ENCODE results near the gene RARRES1.
A peak's percentile ranks its signal among the peaks of the same experiment; 100 is the strongest.

The RARRES1 gene

GRCh38 chr3:158717576-158717975 is 14.7 kb downstream of the RARRES1 start (continued):
- TF ChIP-seq PRDM4 (tag by site-specific recombination; IDR thresholded peaks at IDR 0.05) (no peak), ZNF266 (tag by site-specific recombination; IDR thresholded peaks at IDR 0.05; ENCODE audit: low read depth) (no peak), ZSCAN5A (tag by site-specific recombination; IDR thresholded peaks at IDR 0.05) (no peak), ZNF843 (tag by site-specific recombination; IDR thresholded peaks at IDR 0.05) (no peak), ZNF596 (tag by site-specific recombination; IDR thresholded peaks at IDR 0.05) (no peak), ZNF488 (tag by site-specific recombination; IDR thresholded peaks at IDR 0.05) (no peak)

GRCh38 chr3:158713094-158713499 is 19.2 kb downstream of the RARRES1 start:
- Histone ChIP-seq H3K4me3 (ENCODE audit: low read depth, low read length) (no peak overlapping the region), H3K9me3 (ENCODE audit: control insufficient read depth, insufficient read depth, low read depth, low read length) (no peaks in the 10 kb centered on the region), H3K36me3 (ENCODE audit: control insufficient read depth in 2 of 2, insufficient read depth in 1 of 2, low read length in 2 of 2) (peaks cover 0 to 14% of the 10 kb centered on the region in 2 experiments; a peak in 2 of 3 replicates), H3K4me1 (ENCODE audit: control insufficient read depth, insufficient read depth, low read length) (no peaks in the 10 kb centered on the region; the same call in 1 of the 2 replicates), H3K27ac (ENCODE audit: extremely low read depth, low read depth, low read length) (no peak overlapping the region)
- ChIA-PET POLR2A (no interaction called here), CTCF (interaction anchor here (0.5 kb wide), 1 partner anchor 790 kb away, joined by 4 read pairs; no protein-coding TSS in a partner anchor)
- TF ChIP-seq TRIM28 (IDR thresholded peaks at IDR 0.05; ENCODE audit: borderline replicate concordance, low read length) (no peak), ZEB2 (tag by site-specific recombination; IDR thresholded peaks at IDR 0.05) (peak; percentile 32; the same call in 1 of the 2 replicates), ZNF629 (tag by site-specific recombination; IDR thresholded peaks at IDR 0.05) (peak; percentile 42; the same call in 1 of the 2 replicates), ZNF660 (tag by site-specific recombination; IDR thresholded peaks at IDR 0.05) (0 out of 2 replicates have a peak, but pooled peaks have one; percentile 32), REST (tag by site-specific recombination; IDR thresholded peaks at IDR 0.05) (no peak), ZIC2 (tag by site-specific recombination; IDR thresholded peaks at IDR 0.05) (peak; percentile 61)

- H3K27ac ChIP-seq (ENCODE audit: extremely low read depth, low read depth, low read length): no peak overlapping the region
- H3K36me3 ChIP-seq (ENCODE audit: control insufficient read depth in 2 of 2, insufficient read depth in 1 of 2, low read length in 2 of 2): peaks cover 0 to 20% of the 10 kb centered on the region in 2 experiments; a peak in 2 of 3 replicates
- CTCF ChIA-PET: interaction anchor here (0.6 kb wide), 1 partner anchor 44 kb away, joined by 4 read pairs; no protein-coding TSS in a partner anchor
- H3K4me3 ChIP-seq (ENCODE audit: low read depth, low read length): no peak overlapping the region
- POLR2A ChIA-PET: no interaction called here
- H3K9me3 ChIP-seq (ENCODE audit: control insufficient read depth, insufficient read depth, low read depth, low read length): no peaks in the 10 kb centered on the region
- no peak for TF ChIP-seq ZSCAN5A (tag by site-specific recombination; IDR thresholded peaks at IDR 0.05)
- TF ChIP-seq ZBTB49 (tag by site-specific recombination; IDR thresholded peaks at IDR 0.05; ENCODE audit: low read depth): no peak
- TF ChIP-seq ZNF747 (tag by site-specific recombination; IDR thresholded peaks at IDR 0.05): no peak
- TF ChIP-seq ZNF677 (tag by site-specific recombination; IDR thresholded peaks at IDR 0.05): no peak
- TF ChIP-seq CTCF (tag by site-specific recombination; IDR thresholded peaks at IDR 0.05): no peak
- no peak for TF ChIP-seq ZNF214 (tag by site-specific recombination; IDR thresholded peaks at IDR 0.05; ENCODE audit: borderline replicate concordance)
- TF ChIP-seq ZNF549 (tag by site-specific recombination; IDR thresholded peaks at IDR 0.05): no peak
- TF ChIP-seq ZNF658 (tag by site-specific recombination; IDR thresholded peaks at IDR 0.05): no peak
- H3K4me1 ChIP-seq (ENCODE audit: control insufficient read depth, insufficient read depth, low read length): no peaks in the 10 kb centered on the region
Observed at GRCh38 chr3:158712443-158712842, 19.8 kb downstream of the RARRES1 start.
